ENCODE measurements around the gene F7.

The F7 gene

GRCh38 chr13:113083402-113084061 lies 22.1 kb upstream of the F7 start:
- H4K20me1 ChIP-seq (ENCODE audit: insufficient read depth) = no peaks in the 10 kb centered on the region
- no peak overlapping the region for H3K9ac ChIP-seq
- no peak overlapping the region for H3K27ac ChIP-seq
- H3K4me1 ChIP-seq (ENCODE audit: low read depth, poor library complexity, severe bottlenecking) = no peaks in the 10 kb centered on the region
- H2AFZ ChIP-seq (ENCODE audit: low read depth) = no peak overlapping the region
- H3K36me3 ChIP-seq (ENCODE audit: insufficient read depth) = no peaks in the 10 kb centered on the region
- no peak for TF ChIP-seq CTCF (conservative IDR thresholded peaks at IDR 0.05; ENCODE audit: low read depth, low read length)
- no peaks in the 10 kb centered on the region for H3K79me2 ChIP-seq (ENCODE audit: insufficient read depth, low read depth)
- no peak overlapping the region for H3K4me3 ChIP-seq (IDR thresholded peaks at IDR 0.05; ENCODE audit: insufficient read depth, low read depth, low read length)
- H3K27me3 ChIP-seq (ENCODE audit: insufficient read depth, low read depth) = no peaks in the 10 kb centered on the region
- H3K4me2 ChIP-seq = no peak overlapping the region

GRCh38 chr13:113084094-113084942 lies 21.3 kb upstream of the F7 start:
- Histone ChIP-seq H3K4me1 (ENCODE audit: low read depth, poor library complexity, severe bottlenecking) (no peaks in the 10 kb centered on the region), H3K4me3 (IDR thresholded peaks at IDR 0.05; ENCODE audit: insufficient read depth, low read depth, low read length) (no peak overlapping the region), H4K20me1 (ENCODE audit: insufficient read depth) (no peaks in the 10 kb centered on the region), H3K79me2 (ENCODE audit: insufficient read depth, low read depth) (no peaks in the 10 kb centered on the region), H3K9ac (no peak overlapping the region), H3K27ac (no peak overlapping the region), H3K4me2 (no peak overlapping the region), H2AFZ (ENCODE audit: low read depth) (no peak overlapping the region), H3K36me3 (ENCODE audit: insufficient read depth) (no peaks in the 10 kb centered on the region), H3K27me3 (ENCODE audit: insufficient read depth, low read depth) (no peaks in the 10 kb centered on the region)
- no peak for TF ChIP-seq CTCF (conservative IDR thresholded peaks at IDR 0.05; ENCODE audit: low read depth, low read length)

- Histone ChIP-seq H3K9ac (no peak overlapping the region), H3K79me2 (ENCODE audit: insufficient read depth, low read depth) (no peaks in the 10 kb centered on the region), H3K36me3 (ENCODE audit: insufficient read depth) (no peaks in the 10 kb centered on the region), H3K27me3 (ENCODE audit: insufficient read depth, low read depth) (no peaks in the 10 kb centered on the region), H3K4me2 (no peak overlapping the region), H3K27ac (no peak overlapping the region), H2AFZ (ENCODE audit: low read depth) (no peak overlapping the region), H4K20me1 (ENCODE audit: insufficient read depth) (no peaks in the 10 kb centered on the region), H3K4me1 (ENCODE audit: low read depth, poor library complexity, severe bottlenecking) (no peaks in the 10 kb centered on the region), H3K4me3 (IDR thresholded peaks at IDR 0.05; ENCODE audit: insufficient read depth, low read depth, low read length) (no peak overlapping the region)
- no peak for TF ChIP-seq CTCF (conservative IDR thresholded peaks at IDR 0.05; ENCODE audit: low read depth, low read length)
These were observed 20.5 kb upstream of the F7 start for GRCh38 chr13:113084943-113085540.

- H3K36me3 ChIP-seq (ENCODE audit: insufficient read depth) = no peaks in the 10 kb centered on the region
- no peaks in the 10 kb centered on the region for H3K27me3 ChIP-seq (ENCODE audit: insufficient read depth, low read depth)
- no peak overlapping the region for H3K9ac ChIP-seq
- H3K4me1 ChIP-seq (ENCODE audit: low read depth, poor library complexity, severe bottlenecking) = no peaks in the 10 kb centered on the region
- H3K4me2 ChIP-seq = no peak overlapping the region
- H3K27ac ChIP-seq = no peak overlapping the region
- no peaks in the 10 kb centered on the region for H3K79me2 ChIP-seq (ENCODE audit: insufficient read depth, low read depth)
- no peaks in the 10 kb centered on the region for H4K20me1 ChIP-seq (ENCODE audit: insufficient read depth)
- H2AFZ ChIP-seq (ENCODE audit: low read depth) = no peak overlapping the region
- H3K4me3 ChIP-seq (IDR thresholded peaks at IDR 0.05; ENCODE audit: insufficient read depth, low read depth, low read length) = no peak overlapping the region
- no peak for TF ChIP-seq CTCF (conservative IDR thresholded peaks at IDR 0.05; ENCODE audit: low read depth, low read length)
These were observed 19.4 kb upstream of the F7 start for GRCh38 chr13:113086031-113086750.

All from KMS-11 (cell line).